Cardiac fibroblast (primary cell): ENCODE measurements around the gene GLYR1.

ENCODE experiments used
- DNase-seq, 2 donors: peaks; one replicate each; pipeline versions ENCODE4 v3.0.0 to v3.0.0-alpha.2; 2010; ENCODE audit warnings: low read depth in 2 of 2
- H3K4me3 ChIP-seq, 2 donors: replicated peaks in 1 of 2; 1 replicate in 1 of 2; 2 replicates in 1 of 2; pipeline ENCODE4 v1.5.1; 2011; ENCODE audit warnings: low read depth in 2 of 2, low read length in 2 of 2, mild to moderate bottlenecking in 2 of 2, moderate library complexity in 1 of 2
- CTCF ChIP-seq: IDR thresholded peaks from one replicate; pipeline ENCODE4 v1.5.1; 2011; ENCODE audit warnings: low read depth, mild to moderate bottlenecking, low read length, inconsistent platforms

GLYR1 gene

GRCh38 chr16:4800290-4801041, 46.6 kb downstream of the GLYR1 start:
- H3K4me3 ChIP-seq, result no peak overlapping the region
- DNase-seq, result no peak
- no peak for TF ChIP-seq CTCF

- H3K4me3 ChIP-seq, result no peak overlapping the region
- no peak for TF ChIP-seq CTCF
- no peak for DNase-seq
Measured at GRCh38 chr16:4799171-4799855, 47.8 kb downstream of the GLYR1 start.

GRCh38 chr16:4798456-4798855, 48.6 kb downstream of the GLYR1 start:
- H3K4me3 ChIP-seq, result no peak overlapping the region
- TF ChIP-seq CTCF, result no peak
- DNase-seq, result no peak

GRCh38 chr16:4797805-4798252, 49.3 kb downstream of the GLYR1 start:
- H3K4me3 ChIP-seq, result no peak overlapping the region
- no peak for DNase-seq
- TF ChIP-seq CTCF, result no peak

- no peak overlapping the region for H3K4me3 ChIP-seq
- no peak for TF ChIP-seq CTCF
Measured at GRCh38 chr16:4796982-4797804, 49.9 kb downstream of the GLYR1 start.

GRCh38 chr16:4795828-4796572, 51.1 kb downstream of the GLYR1 start:
- no peak for DNase-seq
- H3K4me3 ChIP-seq, result no peak overlapping the region
- TF ChIP-seq CTCF, result no peak

More at GRCh38 chr16:4796982-4797804, 49.9 kb downstream of the GLYR1 start:
- no peak for DNase-seq
